NCI-H2171 (cell line): Measurements from ENCODE around the gene UACA.
"Not testable (repeated sequence)": the region's sequence is repeated elsewhere in the genome, so short reads cannot be mapped to it uniquely, and the experiment has no call there.

Source experiments
- DNase-seq: peaks from one replicate; lab custom pipeline; 2025; lab: John Stamatoyannopoulos, UW

The UACA gene, protein sequence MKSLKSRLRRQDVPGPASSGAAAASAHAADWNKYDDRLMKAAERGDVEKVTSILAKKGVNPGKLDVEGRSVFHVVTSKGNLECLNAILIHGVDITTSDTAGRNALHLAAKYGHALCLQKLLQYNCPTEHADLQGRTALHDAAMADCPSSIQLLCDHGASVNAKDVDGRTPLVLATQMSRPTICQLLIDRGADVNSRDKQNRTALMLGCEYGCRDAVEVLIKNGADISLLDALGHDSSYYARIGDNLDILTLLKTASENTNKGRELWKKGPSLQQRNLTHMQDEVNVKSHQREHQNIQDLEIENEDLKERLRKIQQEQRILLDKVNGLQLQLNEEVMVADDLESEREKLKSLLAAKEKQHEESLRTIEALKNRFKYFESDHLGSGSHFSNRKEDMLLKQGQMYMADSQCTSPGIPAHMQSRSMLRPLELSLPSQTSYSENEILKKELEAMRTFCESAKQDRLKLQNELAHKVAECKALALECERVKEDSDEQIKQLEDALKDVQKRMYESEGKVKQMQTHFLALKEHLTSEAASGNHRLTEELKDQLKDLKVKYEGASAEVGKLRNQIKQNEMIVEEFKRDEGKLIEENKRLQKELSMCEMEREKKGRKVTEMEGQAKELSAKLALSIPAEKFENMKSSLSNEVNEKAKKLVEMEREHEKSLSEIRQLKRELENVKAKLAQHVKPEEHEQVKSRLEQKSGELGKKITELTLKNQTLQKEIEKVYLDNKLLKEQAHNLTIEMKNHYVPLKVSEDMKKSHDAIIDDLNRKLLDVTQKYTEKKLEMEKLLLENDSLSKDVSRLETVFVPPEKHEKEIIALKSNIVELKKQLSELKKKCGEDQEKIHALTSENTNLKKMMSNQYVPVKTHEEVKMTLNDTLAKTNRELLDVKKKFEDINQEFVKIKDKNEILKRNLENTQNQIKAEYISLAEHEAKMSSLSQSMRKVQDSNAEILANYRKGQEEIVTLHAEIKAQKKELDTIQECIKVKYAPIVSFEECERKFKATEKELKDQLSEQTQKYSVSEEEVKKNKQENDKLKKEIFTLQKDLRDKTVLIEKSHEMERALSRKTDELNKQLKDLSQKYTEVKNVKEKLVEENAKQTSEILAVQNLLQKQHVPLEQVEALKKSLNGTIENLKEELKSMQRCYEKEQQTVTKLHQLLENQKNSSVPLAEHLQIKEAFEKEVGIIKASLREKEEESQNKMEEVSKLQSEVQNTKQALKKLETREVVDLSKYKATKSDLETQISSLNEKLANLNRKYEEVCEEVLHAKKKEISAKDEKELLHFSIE (N-terminal part only)

DNA sequence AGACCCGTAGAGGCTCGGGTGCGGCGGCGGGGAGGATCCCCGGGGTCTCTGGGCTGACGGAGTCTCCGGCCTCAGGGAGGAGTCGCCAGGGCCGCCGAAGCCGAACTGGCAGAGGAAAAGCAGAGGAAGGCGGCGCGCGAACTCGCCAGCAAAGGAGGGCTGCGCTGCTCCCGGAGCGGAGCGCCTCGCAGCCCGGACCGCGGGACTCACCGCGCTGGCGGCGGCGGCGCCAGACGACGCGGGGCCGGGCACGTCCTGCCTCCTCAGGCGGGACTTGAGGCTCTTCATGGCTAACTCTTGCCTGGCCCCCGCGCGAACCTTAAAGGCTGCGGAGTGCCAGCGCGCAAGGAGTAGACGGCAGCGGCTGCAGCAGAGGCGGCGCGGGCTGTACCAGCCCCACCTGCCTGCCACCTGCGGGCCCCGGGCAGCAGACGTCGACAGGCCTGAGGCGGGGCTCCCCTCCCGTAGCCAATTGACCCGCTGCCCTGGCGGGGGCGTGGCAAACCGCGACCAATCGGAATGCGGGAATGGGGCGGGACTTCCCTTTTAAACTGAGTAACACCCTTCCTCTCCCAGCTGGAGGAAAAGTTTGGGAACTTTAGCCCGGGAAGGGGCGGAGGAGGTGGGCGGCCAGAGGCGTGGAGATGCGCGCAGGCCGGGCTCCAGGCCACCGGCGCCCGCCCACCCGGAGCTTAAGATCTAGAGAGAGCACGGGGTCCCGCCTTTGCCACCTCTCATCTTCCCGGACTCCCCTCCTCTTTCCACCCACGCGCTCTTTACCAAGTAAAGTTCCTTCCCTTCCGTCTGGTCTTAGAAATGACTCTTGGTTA, at the start of gene UACA:
TSS of gene UACA (minus strand) at position 439 of the 830 bp plus-strand sequence. CDS start at position 288, 151 bp downstream.
- peak; percentile 94 for DNase-seq

- no peak for DNase-seq
Observed at GRCh38 chr15:70812827-70813364, 49.5 kb upstream of the UACA start.

GRCh38 chr15:70810916-70811578, 47.7 kb upstream of the UACA start:
- DNase-seq: no peak

- DNase-seq: no peak
Observed at GRCh38 chr15:70806992-70807712, 43.8 kb upstream of the UACA start.

DNA sequence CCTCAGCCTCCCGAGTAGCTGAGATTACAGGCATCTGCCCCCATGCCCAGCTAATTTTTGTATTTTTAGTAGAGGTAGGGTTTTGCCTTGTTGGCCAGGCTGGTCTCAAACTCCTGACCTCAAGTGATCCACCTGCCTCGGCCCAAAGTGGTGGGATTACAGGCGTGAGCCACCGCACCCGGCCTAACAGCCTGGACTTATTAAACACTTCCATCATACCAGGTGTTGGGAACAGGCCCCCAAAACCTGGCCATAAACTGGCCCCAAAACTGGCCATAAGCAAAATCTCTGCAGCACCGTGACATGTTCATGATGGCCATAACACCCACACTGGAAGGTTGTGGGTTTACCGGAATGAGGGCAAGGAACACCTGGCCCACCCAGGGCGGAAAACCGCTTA, 41.0 kb upstream of the UACA start:
- DNase-seq: not testable (repeated sequence)

DNA sequence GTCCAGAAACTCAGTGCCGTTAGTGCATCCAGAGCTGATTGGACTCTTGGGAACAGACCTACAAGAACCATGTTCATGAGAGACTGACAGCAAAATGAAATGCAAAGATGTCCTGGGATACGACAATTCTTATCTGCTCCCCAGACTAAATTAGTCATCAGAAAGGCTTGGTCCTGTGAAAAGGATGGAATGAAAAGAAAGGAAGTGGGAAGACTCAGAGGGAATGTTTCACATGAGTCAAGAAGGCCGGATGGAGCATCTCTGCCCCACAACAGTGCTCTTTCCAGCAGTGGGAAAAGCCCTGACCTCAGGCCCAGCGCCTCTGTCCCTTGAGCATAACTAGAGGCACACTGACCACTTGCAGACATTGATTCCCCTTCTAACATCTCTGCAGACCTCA, 39.3 kb upstream of the UACA start:
- no peak for DNase-seq

DNA sequence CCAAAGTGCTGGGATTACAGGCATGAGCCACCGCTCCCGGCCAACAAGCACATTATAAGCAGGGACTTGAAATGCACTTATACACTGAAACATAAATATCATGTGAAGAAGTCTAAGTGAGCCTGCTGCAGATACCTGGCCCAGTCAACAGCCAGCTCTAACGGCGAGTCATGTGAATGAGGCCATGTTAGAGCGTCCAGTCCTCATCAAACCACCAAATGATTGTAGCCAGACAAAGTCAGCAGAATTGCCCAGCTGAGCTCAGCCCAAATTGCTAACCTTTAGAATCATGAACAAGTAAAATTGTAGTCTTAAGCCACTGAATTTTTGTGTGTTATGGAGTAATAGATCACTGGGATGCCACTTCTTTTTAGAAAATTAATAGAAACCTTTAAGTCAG, 37.8 kb upstream of the UACA start:
- DNase-seq: no peak

DNA sequence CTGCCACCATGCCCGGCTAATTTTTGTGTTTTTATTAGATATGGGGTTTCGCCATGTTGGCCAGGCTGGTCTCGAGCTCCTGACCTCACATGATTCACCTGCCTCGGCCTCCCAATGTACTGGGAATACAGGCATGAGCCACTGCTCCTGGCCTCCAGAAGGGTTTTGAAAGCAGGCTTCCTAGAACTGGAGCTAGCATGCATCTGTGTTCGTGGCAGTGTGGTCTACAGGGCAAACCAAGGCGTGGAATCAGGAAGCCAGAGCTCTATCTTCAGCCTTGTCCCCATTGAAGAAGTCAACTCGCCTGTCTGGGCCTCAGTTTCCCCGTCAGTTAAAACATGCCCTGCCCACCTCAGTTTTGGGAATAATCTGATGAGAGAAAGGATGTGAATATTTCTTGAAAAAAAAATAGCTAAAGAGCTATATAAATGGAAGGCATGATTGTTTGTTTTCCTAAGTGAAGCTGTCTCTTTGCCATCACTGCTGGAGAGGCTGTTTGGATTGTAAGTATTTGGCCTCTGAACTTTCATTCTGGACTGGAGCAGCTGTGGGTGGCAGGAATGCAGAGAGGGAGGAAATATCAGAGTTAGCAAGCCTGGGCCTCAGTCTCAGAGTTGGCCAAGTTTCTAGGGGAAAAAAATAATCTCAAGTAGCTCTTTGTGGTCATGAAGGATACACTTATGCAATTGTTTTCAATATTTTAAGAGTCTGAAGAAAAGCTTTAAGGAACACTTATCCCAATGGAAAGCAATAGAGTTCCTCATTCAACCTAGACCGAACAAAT, 36.5 kb upstream of the UACA start:
- no peak for DNase-seq

DNA sequence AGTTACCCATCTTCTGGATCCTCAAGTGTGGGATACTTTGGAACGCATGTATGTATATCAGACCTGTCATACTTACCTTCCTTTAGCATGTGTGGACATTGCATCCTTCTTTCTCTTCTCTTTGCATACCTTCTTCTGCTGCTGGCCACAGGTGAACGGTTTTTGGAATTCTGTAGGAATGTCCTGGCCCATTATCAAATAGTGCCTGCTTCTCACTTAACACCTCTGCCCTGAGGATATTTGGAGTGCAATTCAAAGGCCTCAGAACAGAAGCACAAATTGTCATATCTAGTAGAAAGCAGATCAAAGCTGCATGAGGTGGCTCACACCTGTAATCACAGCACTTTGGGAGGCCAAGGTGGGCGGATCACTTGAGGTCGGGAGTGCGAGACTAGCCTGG, 34.1 kb upstream of the UACA start:
- no peak for DNase-seq

- no peak for DNase-seq
Observed at GRCh38 chr15:70796516-70797310, 33.4 kb upstream of the UACA start.

DNA sequence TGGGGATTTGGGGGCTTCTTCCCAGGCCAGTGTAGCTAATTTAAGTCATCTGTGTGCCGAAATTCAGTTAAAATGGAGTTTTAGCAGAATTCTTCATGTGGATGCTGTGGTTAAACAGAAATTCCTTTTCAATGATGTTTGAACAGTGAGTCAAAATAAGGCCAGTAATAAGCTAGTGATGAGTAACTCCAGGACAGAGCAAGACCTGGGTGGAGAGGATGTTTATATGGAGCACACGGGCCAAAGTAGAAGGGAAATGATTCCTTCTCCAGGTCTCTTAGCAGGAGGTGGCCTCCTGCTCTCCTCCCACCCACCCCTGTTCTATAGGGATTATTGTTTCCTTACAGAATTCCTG, 31.9 kb upstream of the UACA start:
- no peak for DNase-seq

DNA sequence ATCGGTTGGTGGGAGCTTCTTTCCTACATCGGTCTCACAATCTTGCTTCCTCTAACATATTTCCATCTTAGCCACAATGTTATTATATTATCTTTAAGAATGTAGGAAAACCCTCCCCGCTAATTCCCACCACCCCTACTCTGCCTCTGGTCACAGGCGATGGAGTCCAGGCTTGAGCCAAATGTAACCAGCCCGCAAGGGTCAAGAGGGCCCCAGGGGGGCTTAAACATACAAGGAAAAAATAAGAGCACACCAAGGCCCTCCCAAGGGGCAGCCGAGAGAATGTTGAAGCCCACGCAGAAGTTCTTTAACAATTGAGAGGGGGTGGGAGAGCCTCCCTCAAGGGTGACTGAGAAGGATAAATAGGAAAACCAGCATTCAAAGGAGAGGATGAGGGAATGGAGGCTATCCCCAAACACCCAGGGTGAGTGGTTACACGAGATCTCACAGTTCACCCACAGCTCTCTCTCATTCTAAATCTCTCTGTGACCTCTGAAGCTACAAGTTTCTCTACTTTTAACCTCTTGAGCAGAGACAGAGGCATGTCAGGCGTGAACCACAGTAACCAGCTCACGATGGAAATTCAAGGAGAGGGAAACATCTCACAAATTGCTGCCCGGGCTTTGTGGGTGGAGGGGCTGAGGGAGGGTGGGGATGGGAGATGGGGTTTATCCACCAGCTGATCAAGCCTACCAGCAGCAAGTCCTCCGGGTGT, 31.4 kb upstream of the UACA start:
- DNase-seq: no peak

- DNase-seq: no peak
Observed at GRCh38 chr15:70793694-70794093, 30.3 kb upstream of the UACA start.

- no peak for DNase-seq
Observed at GRCh38 chr15:70792171-70792573, 28.8 kb upstream of the UACA start.

DNA sequence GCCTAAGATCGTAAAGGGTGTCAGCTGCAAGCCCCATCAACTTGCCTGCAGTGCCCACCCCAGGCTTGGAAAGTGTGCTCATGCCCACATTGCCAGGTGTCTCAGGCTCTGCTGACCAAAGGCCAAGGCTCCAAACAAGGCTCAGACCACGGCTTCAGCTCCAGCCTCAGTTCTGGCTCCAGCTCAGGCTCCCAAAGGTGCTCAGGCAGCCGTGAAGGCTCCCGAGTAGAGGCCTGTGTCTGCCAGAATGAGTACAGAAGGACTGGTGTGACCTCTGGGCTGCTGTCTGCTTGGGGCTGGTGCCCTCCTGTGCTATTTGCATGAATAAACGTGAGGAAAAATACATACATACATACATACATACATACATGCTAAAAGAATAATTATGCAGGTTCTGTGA, 27.9 kb upstream of the UACA start:
- DNase-seq: no peak

- DNase-seq: no peak
Observed at GRCh38 chr15:70789213-70789612, 25.9 kb upstream of the UACA start.
